ENCODE results near the gene FCER2.
A peak's percentile ranks its signal among the peaks of the same experiment; 100 is the strongest.

The FCER2 gene

GRCh38 chr19:7679771-7680605 is 21.9 kb downstream of the FCER2 start:
- no peak overlapping the region for H3K27ac ChIP-seq (ENCODE audit: low read depth, low read length)

GRCh38 chr19:7678971-7679751 is 22.8 kb downstream of the FCER2 start:
- no peak for TF ChIP-seq EZH2phosphoT487 (IDR thresholded peaks at IDR 0.05; ENCODE audit: borderline replicate concordance, low read length)
- TF ChIP-seq CTCF (IDR thresholded peaks at IDR 0.05; ENCODE audit: low read depth, low read length, poor library complexity, severe bottlenecking) = peak; percentile 68
- Histone ChIP-seq H3K4me2 (ENCODE audit: low read length) (peak overlapping the region; percentile 92), H3K9me3 (ENCODE audit: control insufficient read depth, insufficient read depth, low read length) (no peaks in the 10 kb centered on the region), H3K79me2 (ENCODE audit: control insufficient read depth, low read length) (peaks cover 21% of the 10 kb centered on the region), H3F3A (ENCODE audit: control insufficient read depth, insufficient read depth) (no peaks in the 10 kb centered on the region; the same call in 1 of the 2 replicates), H3K27me3 (ENCODE audit: control insufficient read depth, low read length) (no peaks in the 10 kb centered on the region; the same call in 1 of the 2 replicates), H3K27ac (ENCODE audit: low read depth, low read length) (no peak overlapping the region), H3K36me3 (ENCODE audit: control insufficient read depth, low read length) (peaks cover 17% of the 10 kb centered on the region), H3K4me3 (ENCODE audit: low read length) (peak overlapping the region; percentile 29), H4K20me1 (ENCODE audit: control insufficient read depth, insufficient read depth, low read depth, low read length) (no peaks in the 10 kb centered on the region), H3K9me2 (replicated peaks; ENCODE audit: control insufficient read depth, low read length) (no peaks in the 10 kb centered on the region), H3K4me1 (ENCODE audit: control insufficient read depth, low read length) (peaks cover 66% of the 10 kb centered on the region)

More at GRCh38 chr19:7679771-7680605, 21.9 kb downstream of the FCER2 start:
- no peaks in the 10 kb centered on the region for H3K9me3 ChIP-seq (ENCODE audit: control insufficient read depth, insufficient read depth, low read length)
- H3K79me2 ChIP-seq (ENCODE audit: control insufficient read depth, low read length) = peaks cover 21% of the 10 kb centered on the region
- no peaks in the 10 kb centered on the region for H4K20me1 ChIP-seq (ENCODE audit: control insufficient read depth, insufficient read depth, low read depth, low read length)
- H3K9me2 ChIP-seq (replicated peaks; ENCODE audit: control insufficient read depth, low read length) = no peaks in the 10 kb centered on the region
- H3K36me3 ChIP-seq (ENCODE audit: control insufficient read depth, low read length) = peaks cover 17% of the 10 kb centered on the region
- H3K27me3 ChIP-seq (ENCODE audit: control insufficient read depth, low read length) = no peaks in the 10 kb centered on the region; the same call in 1 of the 2 replicates
- peaks cover 61% of the 10 kb centered on the region for H3K4me1 ChIP-seq (ENCODE audit: control insufficient read depth, low read length)
- H3K4me2 ChIP-seq (ENCODE audit: low read length) = peak overlapping the region; percentile 92
- TF ChIP-seq EZH2phosphoT487 (IDR thresholded peaks at IDR 0.05; ENCODE audit: borderline replicate concordance, low read length) = no peak
- TF ChIP-seq CTCF (IDR thresholded peaks at IDR 0.05; ENCODE audit: low read depth, low read length, poor library complexity, severe bottlenecking) = no peak
- H3K4me3 ChIP-seq (ENCODE audit: low read length) = peak overlapping the region; percentile 97
- H3F3A ChIP-seq (ENCODE audit: control insufficient read depth, insufficient read depth) = no peaks in the 10 kb centered on the region; the same call in 1 of the 2 replicates

- Histone ChIP-seq H4K20me1 (ENCODE audit: control insufficient read depth, insufficient read depth, low read depth, low read length) (no peaks in the 10 kb centered on the region), H3K27ac (ENCODE audit: low read depth, low read length) (no peak overlapping the region), H3K9me3 (ENCODE audit: control insufficient read depth, insufficient read depth, low read length) (peaks cover 7% of the 10 kb centered on the region; the same call in 1 of the 2 replicates), H3K79me2 (ENCODE audit: control insufficient read depth, low read length) (peaks cover 21% of the 10 kb centered on the region), H3K4me1 (ENCODE audit: control insufficient read depth, low read length) (peaks cover 70% of the 10 kb centered on the region), H3K27me3 (ENCODE audit: control insufficient read depth, low read length) (no peaks in the 10 kb centered on the region; the same call in 1 of the 2 replicates), H3K36me3 (ENCODE audit: control insufficient read depth, low read length) (peaks cover 13% of the 10 kb centered on the region), H3K4me3 (ENCODE audit: low read length) (no peak overlapping the region), H3K9me2 (replicated peaks; ENCODE audit: control insufficient read depth, low read length) (no peaks in the 10 kb centered on the region), H3K4me2 (ENCODE audit: low read length) (peak overlapping the region; percentile 78; the same call in 1 of the 2 replicates), H3F3A (ENCODE audit: control insufficient read depth, insufficient read depth) (no peaks in the 10 kb centered on the region; the same call in 1 of the 2 replicates)
- TF ChIP-seq EZH2phosphoT487 (IDR thresholded peaks at IDR 0.05; ENCODE audit: borderline replicate concordance, low read length) = no peak
- TF ChIP-seq CTCF (IDR thresholded peaks at IDR 0.05; ENCODE audit: low read depth, low read length, poor library complexity, severe bottlenecking) = no peak
Observed at GRCh38 chr19:7677669-7678311, 24.1 kb downstream of the FCER2 start.
